Fibroblast of lung (primary cell): ENCODE measurements around the gene AP1S2.

Experiments used
- CTCF ChIP-seq, 2 donors: IDR thresholded peaks in 1 of 2; conservative IDR thresholded peaks in 1 of 2; 1 replicate in 1 of 2; 2 replicates in 1 of 2; pipeline ENCODE4 v1.5.1; 2011 to 2012; ENCODE audit warnings: low read length in 2 of 2, control low read depth in 1 of 2, inconsistent platforms in 1 of 2, low read depth in 1 of 2, mild to moderate bottlenecking in 1 of 2
- EZH2 ChIP-seq: IDR thresholded peaks from 2 replicates; pipeline ENCODE4 v1.5.1; 2012; ENCODE audit warnings: low read length, control low read depth, mild to moderate bottlenecking; ENCODE audit errors: missing control alignments

- TF ChIP-seq CTCF (conservative IDR thresholded peaks at IDR 0.05 in 1 of 2, IDR thresholded peaks at IDR 0.05 in 1 of 2; ENCODE audit: low read depth in 1 of 2, low read length in 2 of 2) (no peak), EZH2 (no peak)
Observed at GRCh38 chrX:15797707-15798106, 56.9 kb downstream of the AP1S2 start.
